Sigmoid colon (tissue), 4 donors: Measurements from ENCODE around the gene IER3IP1.

Experiments
- POLR2A ChIP-seq, 2 donors: fragments of 450-650 bp; IDR thresholded peaks; one replicate each; pipeline ENCODE4 v1.6.1; 2016; ENCODE audit warnings: antibody characterized with exemption in 2 of 2, mild to moderate bottlenecking in 2 of 2, moderate library complexity in 2 of 2
- POLR2AphosphoS5 ChIP-seq, 4 donors: sonication (generic); formaldehyde crosslinking; IDR thresholded peaks; one replicate each; pipeline ENCODE4 v1.6.1; 2017; ENCODE audit warnings: antibody characterized with exemption in 4 of 4
- TF ChIP-seq, protein P1 (sequence below), 4 experiments: fragments of 450-650 bp in 3 of 4; fragments of 200-600 bp in 1 of 4; IDR thresholded peaks; one replicate each; pipeline ENCODE4 v1.5.1; 2016 to 2019; ENCODE audit warnings: antibody characterized with exemption in 4 of 4, mild to moderate bottlenecking in 3 of 4, moderate library complexity in 2 of 4

DNA sequence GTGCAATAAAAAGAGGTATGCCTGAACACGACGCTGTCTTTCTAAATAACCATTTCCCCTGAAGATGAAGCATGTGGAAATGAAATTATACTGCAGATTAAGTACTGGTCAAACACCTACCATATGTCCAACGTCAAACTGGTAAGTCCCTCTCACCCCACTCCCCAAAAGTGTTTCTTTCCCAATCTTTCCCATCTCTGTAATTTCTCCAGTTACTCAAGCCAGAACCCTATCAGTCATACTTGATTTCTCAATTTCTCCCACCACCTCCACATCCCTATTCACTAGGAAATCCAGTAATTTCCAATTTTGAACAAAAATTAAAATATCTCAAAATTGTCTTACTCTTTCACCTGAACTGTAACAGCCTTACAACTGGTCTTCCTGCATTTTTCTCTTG, 55.0 kb downstream of the IER3IP1 start:
- TF ChIP-seq, protein P1, sequence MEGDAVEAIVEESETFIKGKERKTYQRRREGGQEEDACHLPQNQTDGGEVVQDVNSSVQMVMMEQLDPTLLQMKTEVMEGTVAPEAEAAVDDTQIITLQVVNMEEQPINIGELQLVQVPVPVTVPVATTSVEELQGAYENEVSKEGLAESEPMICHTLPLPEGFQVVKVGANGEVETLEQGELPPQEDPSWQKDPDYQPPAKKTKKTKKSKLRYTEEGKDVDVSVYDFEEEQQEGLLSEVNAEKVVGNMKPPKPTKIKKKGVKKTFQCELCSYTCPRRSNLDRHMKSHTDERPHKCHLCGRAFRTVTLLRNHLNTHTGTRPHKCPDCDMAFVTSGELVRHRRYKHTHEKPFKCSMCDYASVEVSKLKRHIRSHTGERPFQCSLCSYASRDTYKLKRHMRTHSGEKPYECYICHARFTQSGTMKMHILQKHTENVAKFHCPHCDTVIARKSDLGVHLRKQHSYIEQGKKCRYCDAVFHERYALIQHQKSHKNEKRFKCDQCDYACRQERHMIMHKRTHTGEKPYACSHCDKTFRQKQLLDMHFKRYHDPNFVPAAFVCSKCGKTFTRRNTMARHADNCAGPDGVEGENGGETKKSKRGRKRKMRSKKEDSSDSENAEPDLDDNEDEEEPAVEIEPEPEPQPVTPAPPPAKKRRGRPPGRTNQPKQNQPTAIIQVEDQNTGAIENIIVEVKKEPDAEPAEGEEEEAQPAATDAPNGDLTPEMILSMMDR (IDR thresholded peaks at IDR 0.05): no peak
- TF ChIP-seq POLR2A (IDR thresholded peaks at IDR 0.05) (no peak), POLR2AphosphoS5 (IDR thresholded peaks at IDR 0.05) (no peak)
